ENCODE measurements around the gene PPP2R1B.
"Not testable (repeated sequence)": the region's sequence is repeated elsewhere in the genome, so short reads cannot be mapped to it uniquely, and the experiment has no call there.

The PPP2R1B gene

GRCh38 chr11:111792955-111793500, 26.8 kb upstream of the PPP2R1B start:
- ATAC-seq (no peak), DNase-seq (ENCODE audit: low spot score in 2 of 2) (no peak)
- H3K9me3 Mint-ChIP-seq: no peaks in the 10 kb centered on the region
- peaks cover 4% of the 10 kb centered on the region for H3K4me1 Mint-ChIP-seq
- no peak overlapping the region for H3K27ac Mint-ChIP-seq
- H3K4me3 Mint-ChIP-seq: no peak overlapping the region
- peaks cover 21% of the 10 kb centered on the region for H3K36me3 Mint-ChIP-seq

- Mint-ChIP-seq H3K27ac (no peak overlapping the region), H3K4me1 (peaks cover 4% of the 10 kb centered on the region), H3K4me3 (no peak overlapping the region), H3K36me3 (peaks cover 18% of the 10 kb centered on the region), H3K9me3 (no peaks in the 10 kb centered on the region)
- ATAC-seq: no peak
- no peak for DNase-seq (ENCODE audit: low spot score in 2 of 2)
Measured at GRCh38 chr11:111792314-111792713, 26.1 kb upstream of the PPP2R1B start.

GRCh38 chr11:111788464-111788863, 22.3 kb upstream of the PPP2R1B start:
- no peak overlapping the region for H3K27ac Mint-ChIP-seq

GRCh38 chr11:111788051-111788450, 21.9 kb upstream of the PPP2R1B start:
- DNase-seq (ENCODE audit: low spot score in 2 of 2): no peak
- no peaks in the 10 kb centered on the region for H3K4me1 Mint-ChIP-seq
- H3K27ac Mint-ChIP-seq: no peak overlapping the region
- ATAC-seq: no peak
- H3K4me3 Mint-ChIP-seq: no peak overlapping the region
- peaks cover 48% of the 10 kb centered on the region for H3K36me3 Mint-ChIP-seq
- no peaks in the 10 kb centered on the region for H3K9me3 Mint-ChIP-seq

More at GRCh38 chr11:111788464-111788863, 22.3 kb upstream of the PPP2R1B start:
- peaks cover 51% of the 10 kb centered on the region for H3K36me3 Mint-ChIP-seq
- H3K4me3 Mint-ChIP-seq: no peak overlapping the region
- no peaks in the 10 kb centered on the region for H3K9me3 Mint-ChIP-seq
- ATAC-seq: no peak
- no peak for DNase-seq (ENCODE audit: low spot score in 2 of 2)
- H3K4me1 Mint-ChIP-seq: no peaks in the 10 kb centered on the region

GRCh38 chr11:111785886-111786412, 19.8 kb upstream of the PPP2R1B start:
- DNase-seq (ENCODE audit: low spot score in 2 of 2) (no peak), ATAC-seq (no peak)
- Mint-ChIP-seq H3K36me3 (peaks cover 48% of the 10 kb centered on the region), H3K27ac (peak overlapping the region; percentile 43), H3K9me3 (no peaks in the 10 kb centered on the region), H3K4me1 (no peaks in the 10 kb centered on the region), H3K4me3 (no peak overlapping the region)

- Mint-ChIP-seq H3K4me3 (no peak overlapping the region), H3K9me3 (no peaks in the 10 kb centered on the region), H3K4me1 (no peaks in the 10 kb centered on the region), H3K27ac (peak overlapping the region; percentile 43), H3K36me3 (peaks cover 45% of the 10 kb centered on the region)
- ATAC-seq (no peak), DNase-seq (ENCODE audit: low spot score in 2 of 2) (no peak)
Measured at GRCh38 chr11:111785076-111785475, 18.9 kb upstream of the PPP2R1B start.

- not testable (repeated sequence) for ATAC-seq; H3K4me3 Mint-ChIP-seq; H3K27ac Mint-ChIP-seq; DNase-seq (ENCODE audit: low spot score in 2 of 2); H3K4me1 Mint-ChIP-seq; H3K9me3 Mint-ChIP-seq
- peaks cover 37% of the 10 kb centered on the region for H3K36me3 Mint-ChIP-seq
Measured at GRCh38 chr11:111784311-111784710, 18.1 kb upstream of the PPP2R1B start.

GRCh38 chr11:111782109-111782741, 16.0 kb upstream of the PPP2R1B start:
- no peaks in the 10 kb centered on the region for H3K4me1 Mint-ChIP-seq
- no peak overlapping the region for H3K27ac Mint-ChIP-seq
- no peak overlapping the region for H3K4me3 Mint-ChIP-seq
- DNase-seq (ENCODE audit: low spot score in 2 of 2) (no peak), ATAC-seq (no peak)
- H3K36me3 Mint-ChIP-seq: peaks cover 34% of the 10 kb centered on the region
- H3K9me3 Mint-ChIP-seq: no peaks in the 10 kb centered on the region

- no peak overlapping the region for H3K4me3 Mint-ChIP-seq
- no peaks in the 10 kb centered on the region for H3K4me1 Mint-ChIP-seq
- ATAC-seq (no peak), DNase-seq (ENCODE audit: low spot score in 2 of 2) (no peak)
- no peaks in the 10 kb centered on the region for H3K9me3 Mint-ChIP-seq
- peaks cover 4% of the 10 kb centered on the region for H3K36me3 Mint-ChIP-seq
- no peak overlapping the region for H3K27ac Mint-ChIP-seq
Measured at GRCh38 chr11:111779118-111779517, 12.9 kb upstream of the PPP2R1B start.

GRCh38 chr11:111778047-111778558, 11.9 kb upstream of the PPP2R1B start:
- no peaks in the 10 kb centered on the region for H3K4me1 Mint-ChIP-seq
- H3K9me3 Mint-ChIP-seq: no peaks in the 10 kb centered on the region
- no peak for DNase-seq (ENCODE audit: low spot score in 2 of 2)
- H3K4me3 Mint-ChIP-seq: no peak overlapping the region
- H3K27ac Mint-ChIP-seq: no peak overlapping the region
- no peak for ATAC-seq
- H3K36me3 Mint-ChIP-seq: no peaks in the 10 kb centered on the region

GRCh38 chr11:111777094-111778046, 11.2 kb upstream of the PPP2R1B start:
- Mint-ChIP-seq H3K4me3 (no peak overlapping the region), H3K27ac (no peak overlapping the region), H3K36me3 (no peaks in the 10 kb centered on the region), H3K4me1 (no peaks in the 10 kb centered on the region), H3K9me3 (no peaks in the 10 kb centered on the region)
- no peak for DNase-seq (ENCODE audit: low spot score in 2 of 2)
- peak; percentile 80 for ATAC-seq

- DNase-seq (ENCODE audit: low spot score in 2 of 2): no peak
- Mint-ChIP-seq H3K36me3 (no peaks in the 10 kb centered on the region), H3K9me3 (no peaks in the 10 kb centered on the region), H3K4me3 (no peak overlapping the region), H3K4me1 (no peaks in the 10 kb centered on the region), H3K27ac (no peak overlapping the region)
- ATAC-seq: no peak
Measured at GRCh38 chr11:111776398-111777093, 10.4 kb upstream of the PPP2R1B start.

- no peak overlapping the region for H3K4me3 Mint-ChIP-seq
- DNase-seq (ENCODE audit: low spot score in 2 of 2): no peak
Measured at GRCh38 chr11:111774955-111775710, 8.9 kb upstream of the PPP2R1B start.

GRCh38 chr11:111772535-111772934, 6.3 kb upstream of the PPP2R1B start:
- no peak for ATAC-seq
- H3K36me3 Mint-ChIP-seq: no peaks in the 10 kb centered on the region
- no peak overlapping the region for H3K27ac Mint-ChIP-seq
- H3K9me3 Mint-ChIP-seq: no peaks in the 10 kb centered on the region
- H3K4me1 Mint-ChIP-seq: no peaks in the 10 kb centered on the region
- no peak overlapping the region for H3K4me3 Mint-ChIP-seq
- no peak for DNase-seq (ENCODE audit: low spot score in 2 of 2)

More at GRCh38 chr11:111774955-111775710, 8.9 kb upstream of the PPP2R1B start:
- Mint-ChIP-seq H3K36me3 (no peaks in the 10 kb centered on the region), H3K27ac (peak overlapping the region; percentile 17), H3K9me3 (no peaks in the 10 kb centered on the region), H3K4me1 (no peaks in the 10 kb centered on the region)
- ATAC-seq: no peak
